Limb (tissue), 2 donors: ENCODE results near the gene DDX6.
"Not testable (repeated sequence)": the region's sequence is repeated elsewhere in the genome, so short reads cannot be mapped to it uniquely, and the experiment has no call there.

ENCODE experiments used
- DNase-seq, 2 donors: peaks; one replicate each; pipeline ENCODE4 v3.0.0-alpha.2; 2016; ENCODE audit errors: extremely low spot score in 2 of 2

Gene DDX6

GRCh38 chr11:118791111-118791960 lies at the start of gene DDX6:
Gene DDX6, minus strand, starts transcription at chr11:118791164. Its CDS starts 4,913 bp downstream, at chr11:118786251.
- peak; percentile 83 to 94 for DNase-seq

- no peak for DNase-seq
These were observed 48.1 kb upstream of the DDX6 start for GRCh38 chr11:118838905-118839553.

DNA sequence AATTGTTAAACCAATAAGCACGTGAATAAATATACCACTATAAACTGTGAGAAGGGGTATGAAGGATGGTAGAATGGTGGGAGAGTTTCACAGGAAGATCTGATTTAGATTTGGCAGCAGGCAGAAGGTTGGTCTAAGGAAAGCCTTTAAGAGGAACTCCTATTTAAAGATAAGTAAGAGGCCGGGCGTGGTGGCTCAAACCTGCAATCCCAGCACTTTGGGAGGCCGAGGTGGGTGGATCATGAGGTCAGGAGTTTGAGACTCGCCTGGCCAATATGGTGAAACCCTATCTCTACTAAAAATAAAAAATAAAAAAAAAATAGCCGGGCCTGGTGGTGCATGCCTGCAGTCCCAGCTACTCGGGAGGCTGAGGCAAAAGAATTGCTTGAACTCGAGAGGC lies 46.9 kb upstream of the DDX6 start:
- DNase-seq = no peak

DNA sequence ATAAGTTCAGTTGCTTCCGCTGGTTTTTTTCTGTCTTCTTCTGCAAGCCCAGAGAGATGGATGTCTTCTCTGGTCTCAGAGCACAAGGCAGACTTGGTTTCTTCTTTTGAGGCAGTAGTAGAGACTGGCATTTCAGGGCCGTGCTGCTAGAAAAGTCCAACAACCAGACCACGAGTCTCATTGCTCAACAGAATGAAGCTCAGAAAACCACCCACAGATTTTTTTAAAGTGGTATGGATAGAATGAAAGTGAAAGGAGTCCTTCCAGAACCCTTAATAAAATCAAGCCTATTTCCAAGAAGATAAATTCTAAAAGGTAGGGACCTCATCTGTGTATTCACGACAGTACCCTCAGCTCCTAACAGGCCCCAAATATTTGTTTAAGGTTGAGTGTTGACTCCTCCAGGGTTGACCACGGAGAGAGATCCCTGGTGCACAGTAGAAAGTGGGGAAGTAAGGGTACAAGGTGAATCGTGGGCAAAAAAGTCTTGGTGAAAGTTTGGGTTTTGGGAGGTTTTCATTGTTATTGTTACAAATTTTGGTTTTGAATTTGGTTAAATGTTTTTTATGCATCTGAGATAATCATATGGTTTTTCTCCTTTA lies 43.6 kb upstream of the DDX6 start:
- DNase-seq = no peak

GRCh38 chr11:118827118-118827517 lies 36.2 kb upstream of the DDX6 start:
- DNase-seq = no peak

DNA sequence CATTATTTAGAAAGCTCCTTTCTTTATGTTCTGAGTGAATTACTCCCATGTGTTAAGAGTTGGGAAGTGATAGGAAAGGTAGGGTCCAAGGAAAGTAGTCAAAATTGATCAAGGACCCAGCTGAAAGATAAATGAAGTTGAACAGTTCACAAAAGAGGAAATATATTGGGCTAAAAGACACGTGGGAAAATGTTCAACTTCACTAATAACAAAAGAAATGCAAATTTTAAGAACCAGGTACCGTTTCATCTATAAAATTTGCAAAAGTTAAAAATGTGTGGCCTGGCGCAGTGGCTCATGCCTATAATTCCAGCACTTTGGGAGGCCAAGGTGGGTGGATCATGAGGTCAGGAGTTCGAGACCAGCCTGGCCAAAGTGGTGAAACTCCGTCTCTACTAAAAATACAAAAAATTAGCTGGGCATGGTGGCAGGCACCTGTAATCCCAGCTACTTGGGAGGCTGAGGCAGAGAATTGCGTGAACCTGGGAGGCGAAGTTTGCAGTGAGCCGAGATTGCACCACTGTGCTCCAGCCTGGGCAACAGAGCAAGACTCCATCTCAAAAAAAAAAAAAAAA lies 32.1 kb upstream of the DDX6 start:
- DNase-seq = not testable (repeated sequence)

GRCh38 chr11:118820412-118821357 lies 29.7 kb upstream of the DDX6 start:
- peak in 1 of 2 donors; percentile 60 for DNase-seq

- not testable (repeated sequence) for DNase-seq
These were observed 29.0 kb upstream of the DDX6 start for GRCh38 chr11:118820025-118820379.

GRCh38 chr11:118819334-118820024 lies 28.5 kb upstream of the DDX6 start:
- no peak for DNase-seq

DNA sequence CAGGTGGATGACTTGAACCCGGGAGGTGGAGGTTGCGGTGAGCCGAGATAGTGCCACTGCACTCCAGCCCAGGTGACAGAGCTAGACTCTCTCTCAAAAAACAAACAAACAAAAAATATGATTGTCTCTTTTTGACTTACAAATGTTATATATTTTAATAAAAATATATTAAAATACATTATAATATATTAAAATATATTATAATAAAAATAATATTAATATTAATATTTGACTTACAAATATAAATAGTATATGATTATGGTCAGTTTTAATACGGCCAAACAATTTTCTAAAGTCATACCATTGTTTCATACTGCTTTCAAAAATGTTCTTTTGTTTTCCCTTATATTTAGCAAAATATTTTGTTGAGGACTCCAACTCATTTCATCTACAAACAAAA lies 27.2 kb upstream of the DDX6 start:
- DNase-seq = no peak

GRCh38 chr11:118813551-118813950 lies 22.6 kb upstream of the DDX6 start:
- no peak for DNase-seq

DNA sequence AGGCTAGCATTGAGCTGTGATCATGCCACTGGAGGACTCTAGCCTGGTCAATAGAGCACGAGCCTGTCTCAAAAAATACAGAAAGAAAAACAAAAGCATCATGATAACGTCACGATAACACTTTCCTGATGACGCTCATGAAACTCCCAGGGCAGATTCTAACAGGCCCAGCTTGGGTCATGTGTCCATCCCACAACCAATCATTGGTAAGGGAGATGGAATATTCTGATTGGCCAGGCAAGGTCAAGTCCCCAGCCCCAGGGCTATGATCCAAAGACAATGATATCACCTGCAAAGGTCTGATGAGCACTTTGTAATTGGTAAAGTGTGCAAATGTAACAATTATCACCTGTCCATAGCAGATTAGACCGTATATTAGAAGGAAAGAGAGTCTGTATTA lies 21.5 kb upstream of the DDX6 start:
- no peak for DNase-seq

GRCh38 chr11:118807800-118808778 lies 17.1 kb upstream of the DDX6 start:
- no peak for DNase-seq

GRCh38 chr11:118806400-118806799 lies 15.4 kb upstream of the DDX6 start:
- DNase-seq = no peak

- DNase-seq = no peak
These were observed 13.1 kb upstream of the DDX6 start for GRCh38 chr11:118804094-118804493.

GRCh38 chr11:118799372-118799771 lies 8.4 kb upstream of the DDX6 start:
- DNase-seq = no peak

GRCh38 chr11:118797510-118797909 lies 6.5 kb upstream of the DDX6 start:
- DNase-seq = no peak

DNA sequence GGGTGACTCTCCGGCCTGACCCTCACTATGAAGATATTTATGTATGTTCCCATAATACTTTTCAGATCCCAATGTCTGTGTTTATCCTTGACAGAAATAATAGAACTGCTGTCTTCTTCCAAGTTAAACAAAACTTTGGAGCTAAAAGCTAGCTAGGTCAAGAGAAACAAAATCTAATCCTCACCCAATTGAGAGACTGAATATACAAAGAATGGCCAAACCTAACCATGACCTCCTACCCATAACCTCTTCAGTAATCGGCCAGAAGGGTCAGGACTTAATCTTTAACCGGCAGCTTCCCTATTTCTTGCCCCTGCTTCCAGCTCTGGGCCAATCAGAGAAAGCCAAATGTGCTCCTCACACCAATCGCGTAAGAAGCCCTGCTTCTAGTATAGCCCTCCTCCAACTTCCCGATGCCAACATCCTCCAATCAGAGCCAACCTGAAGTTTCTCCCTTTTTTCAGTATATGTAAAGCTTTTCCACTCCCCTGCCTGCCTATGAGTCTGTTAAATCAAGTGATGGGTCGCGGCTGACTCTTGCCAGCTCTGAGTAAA lies 1.7 kb upstream of the DDX6 start:
- DNase-seq = peak; percentile 70 to 87
